ENCODE results near the gene SKOR2.

The SKOR2 gene

DNA sequence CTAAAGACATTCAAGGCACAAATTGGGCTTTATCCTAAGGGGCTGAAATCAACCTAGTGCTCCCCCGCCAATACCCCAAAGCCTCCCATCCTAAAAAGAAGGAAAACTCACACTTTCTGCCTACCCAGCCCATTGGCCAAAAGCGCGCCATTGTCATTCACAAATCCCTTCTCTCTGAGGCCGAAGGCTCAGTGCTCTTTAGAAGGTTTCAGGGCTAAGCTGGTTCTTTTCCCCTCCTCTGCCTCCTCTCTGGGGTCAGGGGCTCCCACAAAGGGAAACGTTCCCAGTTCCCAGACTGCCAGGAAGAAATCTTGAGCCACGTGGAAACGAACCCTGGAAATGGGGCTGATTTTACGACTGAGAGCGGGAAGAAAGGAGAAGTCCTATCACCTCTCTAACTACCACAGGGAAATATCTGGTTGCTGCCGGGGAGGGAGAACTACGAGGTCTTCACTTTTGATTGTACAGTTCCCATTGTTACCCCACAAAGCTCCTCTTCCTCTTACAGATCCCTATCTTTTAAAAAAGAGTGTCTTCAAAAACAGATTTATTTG is 1.7 kb upstream of the SKOR2 start:
- peaks cover 3% of the 10 kb centered on the region for H3K9me3 ChIP-seq (replicated peaks; ENCODE audit: low read length)
- no peaks in the 10 kb centered on the region for H3K36me3 ChIP-seq (ENCODE audit: insufficient read depth, low read length)
- no peak overlapping the region for H3K4me2 ChIP-seq (ENCODE audit: low read length)
- no peak overlapping the region for H3K9ac ChIP-seq (ENCODE audit: low read depth, low read length)
- H3K27me3 ChIP-seq (ENCODE audit: control insufficient read depth, insufficient read depth, low read length), result peaks cover 99% of the 10 kb centered on the region
- H3K4me1 ChIP-seq (ENCODE audit: control insufficient read depth, insufficient read depth, low read length), result peaks cover 4% of the 10 kb centered on the region
- no peak overlapping the region for H3K4me3 ChIP-seq (ENCODE audit: low read length)

- Histone ChIP-seq H3K27me3 (ENCODE audit: control insufficient read depth, insufficient read depth, low read length) (peaks cover 87% of the 10 kb centered on the region), H3K4me3 (ENCODE audit: low read length) (no peak overlapping the region), H3K36me3 (ENCODE audit: insufficient read depth, low read length) (no peaks in the 10 kb centered on the region), H3K9ac (ENCODE audit: low read depth, low read length) (no peak overlapping the region), H3K4me1 (ENCODE audit: control insufficient read depth, insufficient read depth, low read length) (peaks cover 7% of the 10 kb centered on the region), H3K4me2 (ENCODE audit: low read length) (no peak overlapping the region), H3K9me3 (replicated peaks; ENCODE audit: low read length) (peaks cover 3% of the 10 kb centered on the region)
Observed at GRCh38 chr18:47250391-47251046, 941 bp downstream of the SKOR2 start.

DNA sequence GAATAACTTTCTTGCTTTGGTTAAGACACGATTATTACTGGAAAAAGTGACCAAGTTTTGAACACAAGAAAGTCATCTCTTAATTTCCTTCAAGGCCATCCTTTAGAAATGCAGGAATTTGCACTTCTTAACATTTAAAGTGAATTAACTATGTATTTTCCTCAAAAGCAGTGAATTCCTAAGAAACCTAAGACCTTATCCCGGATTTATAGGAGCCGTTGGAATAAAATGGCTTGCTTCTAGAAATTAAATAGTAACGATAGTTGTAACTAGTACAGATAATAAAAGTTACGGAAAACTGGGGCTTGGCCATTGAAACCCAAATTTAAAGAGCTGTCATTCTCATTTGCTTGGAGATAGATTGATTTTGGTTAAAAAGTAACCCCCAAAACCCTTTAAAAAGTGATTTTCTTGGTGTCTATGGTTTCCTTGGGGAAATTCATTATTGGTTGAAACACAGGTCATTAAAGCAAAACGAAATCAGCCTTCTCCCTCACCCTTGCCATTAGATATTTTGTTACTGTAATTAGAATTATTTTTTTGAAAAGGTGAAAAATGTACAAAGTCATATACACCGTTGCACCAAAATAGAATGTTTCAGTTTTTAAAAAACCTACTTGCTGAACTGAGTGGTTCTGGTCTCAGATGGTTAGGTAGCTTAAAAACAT is 2.0 kb downstream of the SKOR2 start:
- no peaks in the 10 kb centered on the region for H3K36me3 ChIP-seq (ENCODE audit: insufficient read depth, low read length)
- H3K4me3 ChIP-seq (ENCODE audit: low read length), result no peak overlapping the region
- H3K9ac ChIP-seq (ENCODE audit: low read depth, low read length), result no peak overlapping the region
- peaks cover 7% of the 10 kb centered on the region for H3K4me1 ChIP-seq (ENCODE audit: control insufficient read depth, insufficient read depth, low read length)
- H3K4me2 ChIP-seq (ENCODE audit: low read length), result no peak overlapping the region
- peaks cover 3% of the 10 kb centered on the region for H3K9me3 ChIP-seq (replicated peaks; ENCODE audit: low read length)
- H3K27me3 ChIP-seq (ENCODE audit: control insufficient read depth, insufficient read depth, low read length), result peaks cover 88% of the 10 kb centered on the region

- Histone ChIP-seq H3K9ac (ENCODE audit: low read depth, low read length) (no peak overlapping the region), H3K9me3 (replicated peaks; ENCODE audit: low read length) (peaks cover 3% of the 10 kb centered on the region), H3K27me3 (ENCODE audit: control insufficient read depth, insufficient read depth, low read length) (peaks cover 88% of the 10 kb centered on the region), H3K4me1 (ENCODE audit: control insufficient read depth, insufficient read depth, low read length) (peaks cover 7% of the 10 kb centered on the region), H3K4me3 (ENCODE audit: low read length) (no peak overlapping the region), H3K36me3 (ENCODE audit: insufficient read depth, low read length) (no peaks in the 10 kb centered on the region), H3K4me2 (ENCODE audit: low read length) (no peak overlapping the region)
Observed at GRCh38 chr18:47248604-47249313, 2.7 kb downstream of the SKOR2 start.

DNA sequence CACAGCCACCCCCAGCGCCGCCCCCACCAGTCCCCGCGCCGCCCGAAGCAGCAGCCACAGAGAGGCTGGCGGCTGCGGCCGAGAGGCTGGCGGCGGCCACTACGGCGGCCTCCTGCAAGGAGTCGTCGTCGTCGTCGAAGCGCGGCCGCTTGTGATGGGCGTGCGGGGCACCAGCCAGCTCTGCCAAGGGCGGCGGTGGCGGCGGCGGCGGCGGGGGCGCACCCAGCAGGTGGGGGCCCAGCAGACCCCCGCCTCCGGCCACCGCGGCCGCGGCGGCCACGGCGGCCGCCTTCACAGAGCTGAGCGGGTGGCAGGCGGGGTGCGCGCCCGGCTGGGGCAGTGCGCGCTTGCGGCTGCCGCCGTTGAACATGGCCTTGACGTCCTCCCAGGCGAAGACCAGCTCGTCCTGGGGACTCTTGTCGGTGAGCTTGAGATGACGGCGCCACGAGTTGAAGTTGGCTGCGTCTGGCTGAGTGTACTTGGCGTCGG is 3.3 kb downstream of the SKOR2 start:
- Histone ChIP-seq H3K4me2 (ENCODE audit: low read length) (no peak overlapping the region), H3K36me3 (ENCODE audit: insufficient read depth, low read length) (no peaks in the 10 kb centered on the region), H3K4me1 (ENCODE audit: control insufficient read depth, insufficient read depth, low read length) (peaks cover 7% of the 10 kb centered on the region), H3K9me3 (replicated peaks; ENCODE audit: low read length) (peaks cover 3% of the 10 kb centered on the region), H3K27me3 (ENCODE audit: control insufficient read depth, insufficient read depth, low read length) (peaks cover 88% of the 10 kb centered on the region), H3K9ac (ENCODE audit: low read depth, low read length) (no peak overlapping the region), H3K4me3 (ENCODE audit: low read length) (no peak overlapping the region)

- Histone ChIP-seq H3K36me3 (ENCODE audit: insufficient read depth, low read length) (no peaks in the 10 kb centered on the region), H3K9me3 (replicated peaks; ENCODE audit: low read length) (peaks cover 3% of the 10 kb centered on the region), H3K4me2 (ENCODE audit: low read length) (peak overlapping the region; percentile 50), H3K4me3 (ENCODE audit: low read length) (no peak overlapping the region), H3K27me3 (ENCODE audit: control insufficient read depth, insufficient read depth, low read length) (peaks cover 88% of the 10 kb centered on the region), H3K9ac (ENCODE audit: low read depth, low read length) (no peak overlapping the region), H3K4me1 (ENCODE audit: control insufficient read depth, insufficient read depth, low read length) (peaks cover 7% of the 10 kb centered on the region)
Observed at GRCh38 chr18:47247416-47248114, 3.9 kb downstream of the SKOR2 start.

GRCh38 chr18:47247036-47247415 is 4.4 kb downstream of the SKOR2 start:
- H3K9ac ChIP-seq (ENCODE audit: low read depth, low read length), result no peak overlapping the region
- H3K27me3 ChIP-seq (ENCODE audit: control insufficient read depth, insufficient read depth, low read length), result peaks cover 87% of the 10 kb centered on the region
- peaks cover 7% of the 10 kb centered on the region for H3K4me1 ChIP-seq (ENCODE audit: control insufficient read depth, insufficient read depth, low read length)
- peak overlapping the region; percentile 50 for H3K4me2 ChIP-seq (ENCODE audit: low read length)
- H3K9me3 ChIP-seq (replicated peaks; ENCODE audit: low read length), result peaks cover 3% of the 10 kb centered on the region
- H3K4me3 ChIP-seq (ENCODE audit: low read length), result no peak overlapping the region
- H3K36me3 ChIP-seq (ENCODE audit: insufficient read depth, low read length), result no peaks in the 10 kb centered on the region

DNA sequence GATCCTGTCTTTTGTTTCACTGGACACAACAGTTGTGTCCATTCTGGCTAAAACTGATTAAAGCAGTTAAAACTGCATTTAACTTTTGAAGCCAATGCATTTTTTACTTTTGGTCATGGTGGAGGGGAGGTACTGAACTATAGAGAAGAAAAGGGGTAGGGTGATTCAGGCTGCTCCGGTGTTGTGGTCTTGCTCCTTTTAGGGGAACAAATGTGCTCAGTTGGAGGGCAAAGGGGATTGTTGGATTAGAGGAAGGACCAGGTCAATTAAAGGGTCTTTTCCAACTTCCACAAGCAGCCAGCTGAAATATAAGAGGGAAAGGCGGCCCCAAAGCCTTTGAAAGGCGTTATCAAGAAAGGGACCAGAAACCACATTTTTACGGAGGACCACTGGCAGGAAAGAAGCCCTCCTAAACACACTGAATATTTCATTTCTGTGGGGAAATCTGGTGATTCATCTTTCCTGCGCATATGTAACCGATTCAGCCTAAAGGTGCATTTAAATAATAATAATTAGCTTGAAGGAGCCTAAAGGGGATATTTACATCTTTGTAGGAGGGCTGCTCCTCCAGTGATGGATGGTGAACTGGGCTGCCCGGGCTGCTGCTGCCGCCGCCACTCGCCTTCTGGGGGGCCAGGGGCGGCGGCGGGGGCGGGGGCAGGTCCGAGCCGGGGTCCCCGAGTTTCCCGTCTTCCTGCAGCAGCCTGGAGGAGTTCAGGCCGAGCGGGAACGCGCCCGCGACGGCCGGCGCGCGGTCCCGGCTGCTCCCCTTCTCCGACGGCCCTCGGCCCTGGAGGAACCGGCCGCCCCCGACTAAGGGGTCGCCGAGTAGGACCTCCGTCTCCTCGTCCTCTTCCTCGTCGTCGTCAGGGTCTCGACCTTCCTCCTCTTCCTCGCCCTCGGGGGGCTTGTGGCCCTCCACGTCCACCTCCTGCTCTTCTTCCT is 5.2 kb downstream of the SKOR2 start:
- Histone ChIP-seq H3K9me3 (replicated peaks; ENCODE audit: low read length) (peaks cover 3% of the 10 kb centered on the region), H3K9ac (ENCODE audit: low read depth, low read length) (no peak overlapping the region), H3K27me3 (ENCODE audit: control insufficient read depth, insufficient read depth, low read length) (peaks cover 87% of the 10 kb centered on the region), H3K36me3 (ENCODE audit: insufficient read depth, low read length) (no peaks in the 10 kb centered on the region), H3K4me2 (ENCODE audit: low read length) (no peak overlapping the region), H3K4me3 (ENCODE audit: low read length) (no peak overlapping the region), H3K4me1 (ENCODE audit: control insufficient read depth, insufficient read depth, low read length) (peaks cover 5% of the 10 kb centered on the region)

DNA sequence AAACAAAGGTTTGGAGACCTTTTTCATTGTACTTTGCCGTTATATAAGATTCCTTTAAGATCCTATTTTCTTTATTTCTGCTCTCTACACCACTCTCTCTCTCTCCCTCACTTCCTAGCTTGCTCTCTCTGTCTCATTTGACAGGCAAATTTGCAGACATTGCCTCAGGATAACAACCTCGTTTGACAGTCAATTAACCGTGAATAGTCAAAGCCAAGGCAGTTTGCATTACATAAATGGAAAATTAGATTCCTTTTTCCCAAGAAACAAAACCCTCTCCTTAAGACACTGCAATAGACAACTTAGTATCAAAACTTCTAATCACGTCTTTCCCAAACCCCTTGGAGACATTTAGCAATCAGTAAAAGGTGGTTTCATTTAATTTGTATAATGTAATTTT is 7.4 kb downstream of the SKOR2 start:
- Histone ChIP-seq H3K9ac (ENCODE audit: low read depth, low read length) (no peak overlapping the region), H3K4me3 (ENCODE audit: low read length) (no peak overlapping the region)

DNA sequence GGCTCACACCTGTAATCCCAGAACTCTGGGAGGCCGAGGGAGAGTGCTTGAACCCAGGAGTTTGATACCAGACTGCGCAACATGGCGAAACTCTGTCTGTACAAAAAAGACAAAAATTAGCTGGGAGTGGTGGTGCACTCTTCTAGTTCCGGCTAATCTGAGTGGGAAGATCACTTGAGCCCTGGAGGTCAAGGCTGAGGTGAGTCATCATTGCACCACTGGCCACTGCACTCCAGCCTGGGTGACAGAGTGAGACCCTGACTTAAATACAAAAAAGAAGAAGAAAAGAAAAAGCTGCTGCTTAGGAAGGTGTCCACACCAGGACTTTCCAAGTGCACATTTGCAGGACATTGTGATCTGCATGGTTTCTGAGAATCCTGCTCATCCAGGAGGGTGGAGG is 16.4 kb downstream of the SKOR2 start:
- Histone ChIP-seq H3K27me3 (ENCODE audit: control insufficient read depth, insufficient read depth, low read length) (peaks cover 70% of the 10 kb centered on the region), H3K9me3 (replicated peaks; ENCODE audit: low read length) (no peaks in the 10 kb centered on the region), H3K4me2 (ENCODE audit: low read length) (no peak overlapping the region), H3K9ac (ENCODE audit: low read depth, low read length) (no peak overlapping the region), H3K4me1 (ENCODE audit: control insufficient read depth, insufficient read depth, low read length) (no peaks in the 10 kb centered on the region), H3K4me3 (ENCODE audit: low read length) (no peak overlapping the region), H3K36me3 (ENCODE audit: insufficient read depth, low read length) (no peaks in the 10 kb centered on the region)

More for the DNA sequence above, 7.4 kb downstream of the SKOR2 start:
- Histone ChIP-seq H3K4me2 (ENCODE audit: low read length) (no peak overlapping the region), H3K4me1 (ENCODE audit: control insufficient read depth, insufficient read depth, low read length) (peaks cover 3% of the 10 kb centered on the region), H3K9me3 (replicated peaks; ENCODE audit: low read length) (peaks cover 3% of the 10 kb centered on the region), H3K36me3 (ENCODE audit: insufficient read depth, low read length) (no peaks in the 10 kb centered on the region), H3K27me3 (ENCODE audit: control insufficient read depth, insufficient read depth, low read length) (peaks cover 86% of the 10 kb centered on the region)
